Fibroblast of upper back skin (primary cell): ENCODE measurements around the gene PTH2R.
"Not testable (repeated sequence)": the region's sequence is repeated elsewhere in the genome, so short reads cannot be mapped to it uniquely, and the experiment has no call there.

ENCODE experiments used
- DNase-seq: peaks from one replicate; pipeline ENCODE4 v3.0.0-alpha.2; 2013

PTH2R gene

GRCh38 chr2:208488686-208489564 is 82.3 kb downstream of the PTH2R start:
- no peak for DNase-seq

- DNase-seq: no peak
These were observed 83.1 kb downstream of the PTH2R start for GRCh38 chr2:208489687-208490086.

- DNase-seq: no peak
These were observed 83.9 kb downstream of the PTH2R start for GRCh38 chr2:208490492-208490891.

GRCh38 chr2:208491641-208492040 is 85.0 kb downstream of the PTH2R start:
- no peak for DNase-seq

- no peak for DNase-seq
These were observed 85.5 kb downstream of the PTH2R start for GRCh38 chr2:208492069-208492468.

- DNase-seq: no peak
These were observed 86.6 kb downstream of the PTH2R start for GRCh38 chr2:208493186-208493585.

- no peak for DNase-seq
These were observed 89.5 kb downstream of the PTH2R start for GRCh38 chr2:208496129-208496528.

- no peak for DNase-seq
These were observed 94.6 kb downstream of the PTH2R start for GRCh38 chr2:208501206-208501605.

GRCh38 chr2:208502288-208502687 is 95.7 kb downstream of the PTH2R start:
- no peak for DNase-seq

GRCh38 chr2:208505365-208505764 is 98.8 kb downstream of the PTH2R start:
- not testable (repeated sequence) for DNase-seq

GRCh38 chr2:208509586-208509985 is 103.0 kb downstream of the PTH2R start:
- no peak for DNase-seq

- no peak for DNase-seq
These were observed 104.4 kb downstream of the PTH2R start for GRCh38 chr2:208511016-208511415.

GRCh38 chr2:208511573-208511972 is 105.0 kb downstream of the PTH2R start:
- DNase-seq: no peak

- no peak for DNase-seq
These were observed 108.5 kb downstream of the PTH2R start for GRCh38 chr2:208515099-208515498.

- not testable (repeated sequence) for DNase-seq
These were observed 116.5 kb downstream of the PTH2R start for GRCh38 chr2:208523069-208523468.

GRCh38 chr2:208525165-208525564 is 118.6 kb downstream of the PTH2R start:
- not testable (repeated sequence) for DNase-seq

- DNase-seq: no peak
These were observed 123.2 kb downstream of the PTH2R start for GRCh38 chr2:208529796-208530195.

GRCh38 chr2:208531361-208531760 is 124.8 kb downstream of the PTH2R start:
- DNase-seq: no peak

- not testable (repeated sequence) for DNase-seq
These were observed 129.0 kb downstream of the PTH2R start for GRCh38 chr2:208535578-208535977.

GRCh38 chr2:208541461-208541988 is 134.9 kb downstream of the PTH2R start:
- DNase-seq: no peak

GRCh38 chr2:208541989-208542464 is 135.4 kb downstream of the PTH2R start:
- no peak for DNase-seq

- DNase-seq: no peak
These were observed 136.0 kb downstream of the PTH2R start for GRCh38 chr2:208542465-208543041.
